Stimulated activated CD8-positive, alpha-beta memory T cell treated with anti-CD3 and anti-CD28 coated beads, Interleukin-12 subunit alpha, Interleukin-12 subunit beta, amount 100 ng/mL, for 24 hours (primary cell): ENCODE data around the gene EXOSC2.
"Not testable (repeated sequence)": the region's sequence is repeated elsewhere in the genome, so short reads cannot be mapped to it uniquely, and the experiment has no call there.

Source experiments
- DNase-seq: peaks from one replicate; pipeline ENCODE4 v3.0.0-alpha.2; 2020; ENCODE audit errors: extremely low read depth

EXOSC2 gene

DNA sequence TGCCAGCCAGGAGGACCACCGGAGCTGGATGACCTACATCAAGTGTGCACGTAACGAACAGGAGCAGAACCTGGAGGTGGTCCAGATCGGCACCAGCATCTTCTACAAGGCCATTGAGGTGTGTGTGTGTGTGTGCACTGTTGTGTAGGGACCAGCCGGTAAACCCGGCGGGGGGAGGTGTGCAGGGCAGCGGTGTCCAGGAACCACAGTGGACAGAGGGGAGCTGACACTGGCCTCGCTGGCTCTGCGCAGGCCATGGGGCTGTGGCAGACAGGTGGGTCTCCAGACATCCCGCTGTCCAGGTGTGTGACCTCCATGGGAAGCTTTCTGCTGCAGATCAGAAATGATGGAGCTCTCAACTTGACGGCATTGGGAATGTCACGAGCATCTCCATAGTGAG lies 25.4 kb upstream of the EXOSC2 start:
- no peak for DNase-seq

DNA sequence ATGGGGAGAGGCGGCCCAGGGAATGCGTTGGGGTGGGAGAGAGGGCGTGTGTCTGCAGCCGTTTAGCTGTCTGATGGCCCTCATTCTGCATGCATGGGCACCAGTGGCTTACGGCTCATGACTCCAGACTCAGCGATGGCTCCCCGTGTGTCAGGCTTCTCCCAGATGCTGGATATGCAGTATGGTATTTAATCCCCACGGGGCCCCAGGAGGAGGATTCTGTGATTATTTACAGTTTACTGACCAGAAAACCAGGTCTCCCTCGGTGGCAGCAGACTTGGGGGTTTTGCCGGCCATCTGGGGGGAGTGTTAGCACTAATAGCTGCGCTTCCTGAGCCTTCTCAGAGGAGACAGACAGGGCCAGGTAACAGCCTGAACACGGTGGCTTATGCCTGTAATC lies 24.9 kb upstream of the EXOSC2 start:
- DNase-seq, result no peak

DNA sequence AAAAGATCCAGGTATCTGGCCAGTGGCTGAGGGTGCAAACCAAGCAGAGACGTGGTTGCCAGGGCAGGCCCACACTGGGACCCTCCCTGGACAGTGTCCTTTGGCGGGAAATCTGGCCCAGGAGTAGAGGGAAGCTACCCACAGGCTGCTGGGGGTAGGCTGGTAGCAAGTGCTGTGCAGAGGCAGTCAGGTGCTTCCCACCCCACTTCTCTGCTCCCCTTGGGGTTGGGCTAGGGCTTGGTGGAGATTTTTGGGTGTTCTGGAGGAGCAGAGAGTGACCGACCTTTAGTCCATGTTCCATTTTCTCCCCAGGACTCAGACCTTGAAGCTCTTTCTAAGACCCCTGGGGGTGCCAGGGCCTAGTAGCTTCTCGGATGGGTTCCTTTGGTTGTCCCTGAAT lies 23.6 kb upstream of the EXOSC2 start:
- DNase-seq, result no peak

DNA sequence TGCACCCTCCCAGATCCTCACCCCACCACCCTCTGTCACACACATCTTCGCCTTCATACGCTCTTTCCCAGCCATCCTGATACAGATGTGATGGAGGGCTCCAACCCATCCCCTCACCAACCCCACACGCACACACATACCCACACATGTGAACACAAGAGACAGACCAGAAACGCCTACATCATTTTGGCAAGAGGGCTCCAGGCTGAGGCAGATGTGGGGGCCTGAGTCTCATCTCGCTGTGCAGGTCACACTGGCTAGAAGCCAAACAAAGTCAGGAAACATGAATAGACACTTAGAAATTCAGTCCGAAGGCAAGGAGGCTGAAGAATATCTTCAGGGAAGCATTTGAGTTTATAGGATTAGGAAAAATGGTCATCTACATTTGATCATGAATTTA lies 22.9 kb upstream of the EXOSC2 start:
- no peak for DNase-seq

DNA sequence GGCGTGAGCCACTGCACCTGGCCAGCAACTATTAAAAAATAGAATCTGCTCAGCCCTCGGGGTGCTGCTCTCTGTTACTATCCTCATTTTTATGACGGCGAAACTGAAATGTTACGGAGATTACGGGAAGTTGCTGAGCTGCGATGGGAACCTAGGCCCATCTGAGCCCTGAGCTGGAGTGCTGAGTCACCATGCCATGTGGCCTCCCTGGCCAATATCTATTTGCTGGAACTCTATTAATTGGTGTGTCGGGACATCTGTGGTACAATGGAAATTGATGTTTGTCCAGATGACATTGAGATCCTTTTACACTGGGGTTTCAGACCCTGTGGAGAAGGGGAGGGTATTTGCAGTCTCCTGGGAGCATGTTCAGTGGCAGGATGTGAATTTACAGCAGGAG lies 21.1 kb upstream of the EXOSC2 start:
- no peak for DNase-seq

DNA sequence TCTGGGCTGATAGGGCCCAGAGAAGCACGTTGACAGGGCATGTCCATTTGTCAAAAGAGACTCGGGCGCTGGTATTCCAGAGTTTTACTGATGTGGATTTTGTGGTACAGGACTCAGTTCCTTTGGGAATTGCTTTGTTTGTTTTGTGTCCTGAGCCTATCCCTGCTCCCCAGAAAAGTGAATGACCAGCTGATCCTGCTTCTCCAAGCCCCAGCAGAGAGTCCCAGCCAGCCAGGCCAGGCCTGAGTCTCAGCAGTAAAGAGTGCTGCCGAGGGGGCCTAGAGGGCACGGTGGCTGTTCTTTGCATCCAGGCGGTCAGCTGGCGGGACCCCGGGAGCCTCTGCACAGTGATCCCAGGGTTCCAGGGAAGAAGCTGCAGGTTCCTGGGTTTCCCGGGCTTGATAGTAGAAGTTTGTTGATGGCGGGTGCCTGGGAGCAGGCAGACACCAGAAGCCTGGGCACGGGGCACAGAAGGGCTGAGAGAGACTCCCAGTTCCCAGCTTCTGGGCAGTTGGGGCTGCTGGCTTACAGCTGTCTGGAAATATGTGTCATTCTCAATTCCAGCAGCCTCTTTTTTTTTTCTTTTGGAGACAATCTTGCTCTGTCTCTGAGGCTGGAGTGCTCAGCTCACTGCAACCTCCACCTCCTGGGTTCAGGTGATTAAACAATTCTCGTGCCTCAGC lies 20.5 kb upstream of the EXOSC2 start:
- DNase-seq, result no peak

DNA sequence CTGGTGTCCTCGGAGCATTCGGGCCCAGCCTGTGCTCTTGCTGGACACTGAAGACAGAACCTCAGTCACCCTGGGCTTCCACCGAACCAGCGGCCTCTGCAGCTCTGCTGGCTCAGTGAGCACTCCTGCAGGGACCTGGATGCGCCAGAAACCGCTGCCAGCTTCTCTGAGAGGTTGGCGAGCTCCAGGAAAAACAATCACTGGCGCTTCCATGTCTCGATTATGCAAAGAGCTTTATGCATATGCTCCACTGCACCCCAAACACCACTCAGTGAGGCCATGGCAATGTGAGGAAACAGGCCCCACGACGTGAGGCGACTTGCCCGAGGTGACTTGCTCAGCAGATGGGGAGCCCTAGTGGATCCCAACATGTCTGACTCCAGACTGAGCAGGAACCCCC lies 18.2 kb upstream of the EXOSC2 start:
- DNase-seq, result no peak

DNA sequence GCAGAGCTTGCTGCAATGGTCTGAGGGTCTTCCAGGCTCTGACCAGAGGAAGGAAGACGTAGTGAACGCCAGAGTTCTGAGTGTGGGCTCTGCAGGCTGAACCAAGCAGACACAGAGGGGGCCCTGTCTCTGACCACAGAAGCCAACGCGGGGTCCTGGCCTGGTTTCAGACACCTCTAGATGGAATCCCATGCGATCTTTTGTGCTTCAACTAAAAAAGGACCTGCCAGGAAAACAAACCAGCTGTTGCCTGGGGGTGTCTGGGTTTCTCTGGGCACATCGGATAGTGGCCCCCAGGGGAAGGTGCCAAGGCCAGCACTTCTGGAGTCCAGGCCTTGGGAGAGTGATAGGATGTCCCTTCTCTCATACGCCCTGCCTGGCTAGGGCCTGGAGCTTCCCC lies 16.3 kb upstream of the EXOSC2 start:
- DNase-seq, result no peak

DNA sequence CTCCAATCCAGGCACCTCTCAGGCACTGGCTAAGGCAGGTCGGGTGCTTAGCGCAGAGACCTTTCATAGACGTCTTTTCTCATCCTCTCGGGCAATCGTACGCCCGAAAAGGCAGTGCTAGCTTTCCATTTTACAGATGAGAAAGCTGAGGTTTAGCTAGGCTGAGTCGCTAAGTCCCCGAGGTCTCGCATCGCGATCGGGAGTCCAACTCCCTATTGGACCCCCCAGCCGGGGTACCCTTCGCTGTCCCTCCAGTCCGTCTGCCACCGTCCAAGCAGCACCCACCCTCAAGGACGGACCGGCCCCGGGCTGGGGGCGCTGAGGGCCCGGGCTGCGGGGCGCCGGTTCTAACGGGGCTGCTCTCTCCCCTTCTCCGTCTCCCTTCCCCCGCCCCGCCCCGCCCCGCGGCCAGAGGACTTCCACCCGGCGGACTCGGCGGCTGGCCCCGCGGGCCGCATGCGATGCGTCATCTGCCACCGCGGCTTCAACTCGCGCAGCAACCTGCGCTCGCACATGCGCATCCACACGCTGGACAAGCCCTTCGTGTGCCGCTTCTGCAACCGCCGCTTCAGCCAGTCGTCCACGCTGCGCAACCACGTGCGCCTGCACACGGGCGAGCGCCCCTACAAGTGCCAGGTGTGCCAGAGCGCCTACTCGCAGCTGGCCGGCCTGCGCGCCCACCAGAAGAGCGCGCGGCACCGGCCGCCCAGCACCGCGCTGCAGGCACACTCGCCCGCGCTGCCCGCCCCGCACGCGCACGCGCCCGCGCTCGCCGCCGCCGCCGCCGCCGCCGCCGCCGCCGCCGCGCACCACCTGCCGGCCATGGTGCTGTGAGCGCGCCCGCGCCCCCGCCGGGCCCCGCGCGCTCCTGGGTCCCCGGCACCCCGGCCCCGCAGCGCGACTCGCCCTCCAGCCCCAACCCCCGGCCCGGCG lies 12.5 kb upstream of the EXOSC2 start:
- DNase-seq, result peak; percentile 30

DNA sequence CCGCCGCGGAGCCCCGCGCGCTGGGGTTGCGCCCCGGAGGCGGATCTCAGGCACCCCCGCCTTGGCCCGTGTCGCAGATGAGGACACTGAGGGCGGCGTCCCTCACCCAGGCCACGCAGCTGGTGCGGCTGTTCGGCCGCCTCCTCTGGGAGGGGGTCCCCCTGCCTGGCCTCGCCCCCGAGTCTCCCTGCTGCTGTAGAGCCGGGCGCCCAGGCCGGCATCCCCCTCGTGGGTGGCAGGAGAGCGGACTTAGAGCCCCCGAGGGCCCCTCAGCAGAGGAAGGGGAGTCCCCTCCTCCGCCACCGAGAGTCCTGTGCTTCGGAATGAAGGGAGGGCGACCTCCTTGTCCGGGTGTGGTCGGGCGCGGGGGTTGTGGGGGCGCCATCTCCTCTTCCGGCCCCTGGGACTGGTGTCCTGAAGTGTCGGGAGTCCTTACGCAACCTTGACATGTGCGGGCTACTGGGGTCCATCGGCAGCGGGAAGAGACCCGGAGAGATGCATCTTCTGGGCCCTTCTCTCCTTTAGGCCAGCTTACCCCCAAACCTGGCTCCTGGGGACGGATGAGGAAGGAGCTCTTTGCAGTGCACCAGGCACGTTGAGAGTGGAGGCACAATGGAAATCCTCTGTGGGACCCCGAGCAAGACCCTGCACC lies 11.7 kb upstream of the EXOSC2 start:
- DNase-seq, result no peak

DNA sequence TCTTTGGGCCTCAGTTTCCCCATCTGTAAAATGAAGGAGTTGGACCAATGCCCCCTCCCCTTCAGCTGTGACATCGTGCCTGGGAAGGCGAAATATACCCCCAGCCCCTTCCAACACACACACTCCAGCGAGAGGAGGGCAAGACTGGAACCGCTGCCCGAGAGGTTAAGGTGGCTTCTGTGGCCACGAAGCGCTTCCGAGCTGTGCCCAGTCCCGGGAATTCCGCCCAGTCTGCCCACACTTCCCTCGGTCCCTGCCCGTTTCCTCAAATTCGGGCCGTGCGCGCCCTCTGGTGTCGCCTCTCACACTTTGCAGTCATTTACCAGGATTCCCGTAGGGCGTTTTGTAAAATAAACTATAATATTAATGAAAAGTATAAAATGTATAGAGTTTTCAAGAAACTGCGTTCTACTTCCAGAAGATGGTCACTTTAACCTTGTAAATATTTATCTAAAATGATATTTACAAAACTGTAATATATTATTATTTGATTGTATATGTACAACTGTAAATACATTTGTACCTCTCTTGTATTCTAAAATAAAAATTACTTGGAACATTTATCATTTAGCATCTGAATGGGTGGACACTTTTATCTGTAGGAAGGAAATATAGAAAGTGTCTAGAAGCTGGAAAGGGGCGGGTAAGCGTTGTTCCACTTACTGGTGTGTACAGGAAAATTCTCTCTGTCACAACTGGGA lies 11.0 kb upstream of the EXOSC2 start:
- DNase-seq, result peak; percentile 22

DNA sequence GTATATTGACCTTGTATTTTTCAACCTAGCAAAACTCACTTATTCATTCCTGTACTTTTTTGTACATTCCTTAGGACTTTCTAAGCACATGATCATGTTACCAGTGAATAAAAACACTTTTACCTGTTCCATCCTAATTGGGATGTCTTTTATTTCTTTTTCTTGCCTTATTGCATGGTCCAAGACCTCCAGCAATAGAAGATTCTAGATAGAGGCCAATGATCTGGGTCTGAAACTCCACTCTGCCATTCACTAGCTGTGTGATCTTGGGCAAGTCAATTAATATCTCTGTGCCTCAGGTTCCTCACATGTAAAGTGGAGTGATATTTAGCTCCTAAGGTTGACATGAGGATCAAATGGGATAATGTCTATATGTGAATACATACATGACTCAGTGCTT lies 8.5 kb upstream of the EXOSC2 start:
- DNase-seq, result no peak

DNA sequence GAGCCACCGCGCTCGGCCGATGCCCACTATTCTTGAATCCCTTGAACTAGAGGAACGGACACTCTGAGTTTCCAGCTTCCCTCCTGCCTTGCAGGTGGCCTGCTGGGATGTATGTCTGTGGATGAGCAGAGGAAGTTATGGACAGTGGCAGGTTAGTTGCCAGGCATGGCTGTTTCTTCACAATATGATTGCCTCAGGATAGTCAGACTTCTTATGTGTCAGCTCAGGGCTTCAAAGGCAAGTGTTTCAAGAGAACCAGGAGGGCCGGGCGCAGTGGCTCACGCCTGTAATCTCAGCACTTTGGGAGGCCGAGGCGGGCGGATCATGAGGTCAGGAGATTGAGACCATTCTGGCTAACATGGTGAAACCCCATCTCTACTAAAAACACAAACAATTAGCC lies 7.6 kb upstream of the EXOSC2 start:
- DNase-seq, result not testable (repeated sequence)

DNA sequence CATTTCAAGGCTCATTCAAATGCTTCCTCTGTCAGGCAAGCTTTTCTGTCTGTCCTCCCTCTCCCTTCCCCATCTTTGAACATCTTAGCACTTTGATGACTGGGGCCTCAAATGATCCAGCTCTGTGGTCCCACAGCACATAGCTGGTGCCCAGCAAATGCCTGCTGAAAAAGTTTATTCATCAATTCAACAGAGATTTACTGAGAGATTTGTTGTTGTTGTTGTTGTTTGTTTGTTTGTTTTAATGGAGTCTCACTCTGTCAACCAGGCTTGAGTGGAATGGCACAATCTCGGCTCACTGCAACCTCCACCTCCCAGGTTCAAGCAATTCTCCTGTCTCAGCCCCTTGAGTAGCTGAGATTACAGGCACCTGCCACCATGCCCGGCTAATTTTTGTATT lies 6.0 kb upstream of the EXOSC2 start:
- no peak for DNase-seq

DNA sequence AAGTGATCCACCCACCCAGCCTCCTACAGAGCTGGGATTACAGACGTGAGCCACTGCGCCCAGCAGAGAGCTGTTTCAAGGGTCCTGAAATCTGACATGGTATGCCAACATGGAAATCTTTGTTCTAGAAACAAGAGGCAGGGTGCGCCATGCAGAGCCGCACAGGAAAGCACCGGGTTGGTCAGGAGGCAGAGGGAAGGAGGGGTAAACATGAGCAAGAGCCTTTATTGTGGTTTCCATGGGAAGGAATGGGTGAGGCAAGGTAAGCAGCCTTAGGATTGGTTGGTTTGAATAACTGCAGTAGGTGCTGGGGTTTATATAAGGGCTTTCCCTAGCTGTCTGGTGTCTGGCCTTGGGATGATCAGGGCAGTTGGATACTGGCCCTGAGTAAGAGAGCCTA lies 5.5 kb upstream of the EXOSC2 start:
- DNase-seq, result no peak

DNA sequence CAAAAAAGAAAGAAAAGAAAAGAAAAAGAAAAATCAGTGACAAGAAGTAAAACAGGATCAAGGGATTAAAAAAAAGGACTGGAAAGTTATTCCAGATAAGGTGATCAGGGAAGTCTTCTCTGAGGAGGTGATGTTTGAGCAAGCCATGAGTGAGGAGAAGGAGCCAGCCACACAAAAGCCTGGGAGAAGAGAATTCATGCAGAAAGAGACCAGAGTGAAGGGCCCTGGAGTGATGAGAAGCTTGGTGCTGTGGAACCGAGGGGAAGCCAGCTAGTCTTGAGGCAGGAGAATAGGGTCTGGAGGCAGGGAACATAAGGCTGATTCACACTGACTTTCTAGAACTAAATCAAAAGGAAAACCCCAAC lies 4.0 kb upstream of the EXOSC2 start:
- no peak for DNase-seq

DNA sequence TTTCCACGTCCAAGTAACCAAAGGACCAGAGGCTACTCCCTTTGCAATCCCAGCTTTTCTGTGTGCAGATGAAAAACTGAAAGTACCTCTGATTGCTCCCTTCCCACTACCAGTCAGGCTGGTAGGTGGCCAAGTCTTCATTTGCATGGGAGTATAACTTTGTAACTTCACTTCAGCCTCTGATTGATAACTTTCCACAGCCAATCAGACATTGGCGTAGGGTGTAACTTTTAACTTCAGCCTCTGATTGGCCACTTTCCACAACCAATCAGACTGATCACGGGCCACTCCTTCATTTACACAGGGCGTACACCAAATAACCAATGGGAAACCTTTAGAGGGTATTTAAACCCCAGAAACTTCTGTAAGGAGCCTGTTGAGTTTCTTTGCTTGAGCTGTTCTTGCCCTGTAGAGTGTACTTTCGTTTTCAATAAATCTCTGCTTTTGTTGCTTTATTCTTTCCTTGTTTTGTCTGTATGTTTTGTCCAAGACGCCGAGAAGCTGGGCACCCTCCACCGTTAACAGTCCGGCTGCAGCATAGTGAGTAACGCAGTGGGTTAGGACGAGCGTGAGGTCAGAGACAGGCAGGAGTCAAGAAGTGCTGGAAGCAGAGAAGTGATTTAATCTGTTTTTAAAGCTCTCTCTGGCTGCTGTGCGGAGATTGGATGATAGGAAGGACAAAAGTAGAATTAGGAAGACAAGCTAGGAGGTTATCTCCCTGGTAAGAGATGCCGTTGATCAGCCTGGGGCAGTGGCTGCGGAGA lies 3.5 kb upstream of the EXOSC2 start:
- DNase-seq, result no peak

DNA sequence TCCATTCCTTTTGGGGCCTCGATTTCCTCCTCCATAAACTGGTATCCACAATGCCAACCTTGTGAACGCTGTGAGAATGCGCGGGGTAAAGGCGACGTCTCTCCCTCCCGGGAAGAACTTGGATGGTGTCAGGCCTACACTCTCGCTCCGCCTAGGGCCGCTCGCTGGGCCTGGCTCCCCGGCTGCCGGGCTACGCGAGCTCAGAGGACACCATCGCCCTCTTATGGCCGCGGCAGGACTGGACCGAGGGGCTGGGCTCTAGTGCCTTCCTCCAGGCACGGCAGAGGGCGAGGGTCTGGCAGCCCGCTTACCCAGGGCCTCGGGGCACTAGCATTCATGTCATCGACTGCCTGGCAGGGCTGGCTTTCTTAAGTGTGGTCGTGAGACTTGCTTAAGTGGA lies 1.3 kb upstream of the EXOSC2 start:
- DNase-seq, result no peak

DNA sequence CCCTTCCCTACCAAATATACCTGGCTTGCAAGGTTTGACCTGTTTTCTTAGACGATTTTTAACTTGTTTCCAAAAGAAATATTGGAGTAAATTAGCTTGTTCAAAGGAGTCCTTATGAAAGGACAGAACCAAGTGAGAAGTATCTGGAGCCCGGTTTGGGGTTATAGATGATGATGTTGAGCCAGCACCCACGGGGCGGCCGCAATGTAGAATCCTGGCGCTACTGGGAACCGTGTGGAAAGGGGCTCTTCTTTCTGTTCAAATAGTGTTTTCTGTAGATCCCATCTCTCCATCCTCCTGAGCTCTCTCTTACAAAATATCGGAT lies 517 bp upstream of the EXOSC2 start:
- DNase-seq, result no peak

DNA sequence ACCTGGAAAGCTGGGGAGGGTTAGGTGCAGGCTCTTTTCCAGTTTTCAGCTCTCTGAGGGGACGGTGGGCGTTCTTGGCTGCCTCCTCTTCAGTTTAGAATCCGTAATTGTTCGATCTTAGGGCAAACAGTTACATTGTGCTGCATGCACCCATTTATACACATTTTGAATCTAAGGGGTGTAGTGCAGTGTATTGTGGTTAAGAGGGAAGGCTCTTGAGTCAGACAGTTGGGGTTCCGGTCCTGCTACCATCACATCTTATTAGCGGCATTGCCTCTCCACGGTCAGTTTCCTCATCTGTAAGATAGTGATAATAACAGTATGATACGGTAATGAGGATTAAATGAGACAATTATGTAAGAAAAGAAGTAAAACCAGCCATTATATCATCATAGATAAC lies 625 bp downstream of the EXOSC2 start:
- DNase-seq, result no peak

DNA sequence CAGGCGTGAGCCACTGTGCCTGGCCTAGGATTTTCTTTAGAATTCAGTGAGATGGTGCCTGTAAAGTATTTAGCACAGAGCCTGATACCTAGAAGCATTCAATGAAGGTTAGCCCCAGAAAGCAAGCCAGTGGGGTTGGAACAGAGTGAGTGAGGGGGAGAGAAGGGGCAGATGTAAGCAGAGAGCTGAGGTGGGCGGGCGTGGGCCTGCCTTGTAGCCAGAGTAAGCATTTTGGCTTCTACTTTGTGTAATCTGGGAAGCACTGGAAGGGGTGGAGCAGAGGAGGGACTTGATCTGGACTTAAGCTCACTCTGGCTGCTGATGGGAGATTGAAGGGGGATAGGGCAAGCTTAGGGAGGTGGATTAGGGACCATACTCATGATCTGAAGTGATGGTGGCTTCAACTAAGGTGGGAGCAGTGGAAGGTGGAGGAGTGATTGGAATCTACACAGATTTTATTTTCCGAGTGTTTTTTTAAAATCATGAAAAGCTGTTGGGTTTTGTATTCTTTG lies 2.6 kb downstream of the EXOSC2 start:
- DNase-seq, result no peak

DNA sequence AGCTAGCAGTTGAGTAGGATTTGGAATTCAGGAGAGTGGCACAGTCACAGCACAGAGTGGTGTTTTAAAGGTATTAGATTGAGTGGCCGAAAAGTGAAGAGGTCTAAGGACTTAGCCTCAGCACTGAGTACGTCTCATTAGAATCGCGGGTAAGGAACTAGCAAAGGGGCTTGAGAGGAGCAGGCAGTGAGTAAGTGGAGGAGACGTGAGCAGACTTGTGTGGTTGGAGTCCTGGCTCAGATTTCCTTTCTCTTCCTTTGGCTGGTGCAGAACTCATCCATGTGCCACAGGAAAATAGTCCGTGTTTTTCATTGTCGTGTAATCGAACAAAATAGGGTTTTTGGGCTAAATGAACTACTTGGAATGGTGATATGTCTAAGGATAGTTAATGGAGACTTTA lies 3.4 kb downstream of the EXOSC2 start:
- no peak for DNase-seq
